Pons (tissue), 1 donor: ENCODE data around the gene WDR20.
"Not testable (repeated sequence)": the region's sequence is repeated elsewhere in the genome, so short reads cannot be mapped to it uniquely, and the experiment has no call there.

Experiments
- DNase-seq: peaks from one replicate; pipeline ENCODE4 v3.0.0-alpha.2; 2016; ENCODE audit warnings: low spot score

The WDR20 gene

DNA sequence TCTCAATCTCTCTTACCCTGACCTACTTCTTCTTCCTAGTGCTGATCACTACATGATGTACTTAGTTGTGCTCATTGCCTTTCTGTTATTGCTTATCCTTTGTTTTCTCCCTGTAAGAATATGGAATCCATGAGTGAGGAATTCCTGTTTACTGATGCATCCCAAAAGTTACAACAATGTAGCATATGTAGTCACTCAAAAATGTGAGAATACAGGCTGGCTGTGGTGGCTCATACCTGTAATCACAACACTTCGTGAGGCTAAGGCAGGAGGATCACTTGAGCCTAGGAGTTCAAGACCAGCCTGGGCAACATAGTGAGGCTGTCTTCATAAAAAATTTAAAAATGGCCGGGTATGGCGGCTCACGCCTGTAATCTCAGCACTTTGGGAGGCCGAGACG is 8.0 kb upstream of the WDR20 start:
- no peak for DNase-seq

DNA sequence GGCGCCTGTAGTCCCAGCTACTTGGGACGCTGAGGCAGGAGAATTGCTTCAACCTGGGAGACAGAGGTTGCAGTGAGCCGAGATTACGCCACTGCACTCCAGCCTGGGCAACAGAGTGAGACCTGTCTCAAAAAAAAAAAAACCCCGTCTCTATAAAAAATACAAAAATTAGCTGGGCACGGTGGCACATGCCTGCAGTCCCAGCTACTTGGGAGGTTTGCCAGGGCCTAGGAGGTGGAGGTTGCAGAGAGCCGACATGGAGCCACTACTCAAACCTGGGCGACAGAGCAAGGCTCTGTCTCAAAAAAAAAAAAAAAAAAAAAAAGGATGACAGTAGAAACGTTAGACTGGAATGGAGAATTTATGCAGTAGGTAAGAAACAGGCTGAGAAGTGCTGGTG is 5.7 kb upstream of the WDR20 start:
- DNase-seq = not testable (repeated sequence)

DNA sequence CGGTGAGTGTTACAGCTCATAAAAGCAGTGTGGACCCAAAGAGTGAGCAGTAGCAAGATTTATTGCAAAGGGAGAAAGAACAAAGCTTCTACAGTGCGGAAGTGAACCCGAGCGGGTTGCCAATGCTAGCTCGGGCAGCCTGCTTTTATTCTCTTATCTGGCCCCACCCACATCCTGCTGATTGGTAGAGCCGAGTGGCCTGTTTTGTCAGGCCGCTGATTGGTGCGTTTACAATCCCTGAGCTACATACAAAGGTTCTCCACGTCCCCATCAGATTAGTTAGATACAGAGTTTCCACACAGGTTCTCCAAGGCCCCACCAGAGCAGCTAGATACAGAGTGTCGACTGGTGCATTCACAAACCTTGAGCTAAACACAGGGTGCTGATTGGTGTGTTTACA is 5.0 kb upstream of the WDR20 start:
- DNase-seq = not testable (repeated sequence)

DNA sequence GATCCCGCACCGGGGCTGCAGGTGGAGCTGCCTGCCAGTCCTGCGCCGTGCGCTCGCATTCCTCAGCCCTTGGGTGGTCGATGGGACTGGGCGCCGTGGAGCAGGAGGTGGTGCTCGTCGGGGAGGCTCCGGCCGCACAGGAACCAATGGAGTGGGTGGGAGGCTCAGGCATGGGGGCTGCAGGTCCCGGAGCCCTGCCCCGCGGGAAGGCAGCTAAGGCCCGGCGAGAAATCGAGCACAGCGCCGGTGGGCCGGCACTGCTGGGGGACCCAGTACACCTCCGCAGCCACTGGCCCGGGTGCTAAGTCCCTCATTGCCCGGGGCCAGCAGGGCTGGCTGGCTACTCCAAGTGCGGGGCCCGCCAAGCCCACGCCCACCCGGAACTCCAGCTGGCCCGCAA is 4.2 kb upstream of the WDR20 start:
- not testable (repeated sequence) for DNase-seq

DNA sequence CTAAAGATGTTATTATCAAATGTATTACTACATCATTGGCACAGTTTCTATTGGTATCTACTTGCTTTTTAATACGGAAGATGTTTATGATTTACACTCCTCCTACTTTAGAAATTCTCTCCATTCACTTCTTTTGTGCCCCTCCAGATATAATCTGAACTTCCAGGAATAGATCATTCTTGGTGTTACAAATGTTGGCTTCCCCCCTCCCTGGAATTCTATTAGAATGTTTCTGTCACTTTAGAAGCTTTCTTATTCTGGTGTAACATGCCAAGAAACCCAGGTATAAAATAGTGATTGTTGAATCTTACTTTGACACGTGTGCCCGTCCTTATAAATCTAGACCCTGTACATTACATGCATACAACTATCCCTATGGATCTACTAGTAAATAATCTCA is 1.2 kb upstream of the WDR20 start:
- DNase-seq = no peak

DNA sequence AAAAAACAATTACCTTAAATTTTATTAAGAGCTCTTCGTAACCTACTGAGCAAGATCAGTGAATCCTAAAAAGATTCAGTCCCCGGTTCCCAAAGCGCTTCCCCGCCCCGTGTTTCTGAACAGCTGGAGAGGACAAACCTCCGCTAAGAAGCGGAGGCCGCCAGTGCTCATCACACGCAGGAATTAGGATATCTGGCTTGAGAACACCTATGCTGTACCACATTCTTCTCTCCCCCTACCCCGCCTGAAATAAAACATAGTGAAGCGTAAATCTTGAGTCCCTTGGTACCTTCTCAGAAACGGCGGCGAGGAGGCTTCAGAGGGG is 774 bp upstream of the WDR20 start:
- DNase-seq = no peak

DNA sequence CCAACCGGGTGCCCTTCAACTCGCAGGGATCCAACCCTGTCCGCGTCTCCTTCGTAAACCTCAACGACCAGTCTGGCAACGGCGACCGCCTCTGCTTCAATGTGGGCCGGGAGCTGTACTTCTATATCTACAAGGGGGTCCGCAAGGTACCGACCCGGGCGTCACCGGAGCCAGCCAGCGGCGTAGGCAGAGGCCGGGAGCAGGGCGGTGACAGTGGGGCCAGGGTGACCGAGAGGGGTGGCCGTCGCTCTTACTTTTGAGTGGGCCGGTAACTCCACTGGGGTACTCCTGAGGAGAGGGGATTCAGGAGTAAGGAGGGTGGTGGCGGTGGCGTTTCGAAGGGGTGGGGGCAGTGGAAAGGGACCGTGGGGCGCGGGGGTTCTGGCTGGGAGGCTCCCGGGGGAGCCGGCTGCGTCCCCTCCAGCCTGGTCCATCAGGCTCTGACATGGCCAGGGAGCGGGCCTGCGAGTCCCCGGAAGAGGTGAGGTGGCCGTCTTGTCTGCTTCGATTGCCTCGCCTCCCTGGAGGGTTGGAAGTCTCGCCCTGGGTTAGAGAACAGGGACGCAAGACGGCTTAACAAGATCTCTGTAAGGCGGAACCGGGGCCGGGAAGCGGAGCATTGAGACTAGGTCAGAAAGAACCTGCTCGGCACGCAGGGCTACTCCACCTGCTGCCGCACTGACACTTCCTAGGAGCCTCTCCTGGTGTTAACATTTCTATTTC is 491 bp downstream of the WDR20 start:
- no peak for DNase-seq

DNA sequence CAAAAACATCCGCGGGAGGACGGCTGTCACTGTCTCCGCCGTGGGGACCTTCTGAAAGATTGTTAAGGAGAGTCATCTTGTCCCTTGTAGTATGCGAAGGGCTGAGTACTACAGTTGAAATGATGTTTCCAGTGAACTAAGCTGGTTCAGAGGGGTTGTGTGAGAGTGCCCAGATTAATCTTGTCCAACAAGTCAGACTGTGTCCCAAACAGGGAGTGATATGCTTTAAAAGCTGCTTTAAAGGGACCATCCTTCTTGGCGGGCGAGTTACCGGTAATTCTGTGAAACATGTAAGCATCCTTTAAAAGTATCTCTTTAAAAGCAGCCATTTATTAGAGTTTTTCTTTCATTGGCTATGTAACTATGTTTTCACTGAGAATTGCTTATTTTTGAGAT is 1.1 kb downstream of the WDR20 start:
- DNase-seq = peak; percentile 59

DNA sequence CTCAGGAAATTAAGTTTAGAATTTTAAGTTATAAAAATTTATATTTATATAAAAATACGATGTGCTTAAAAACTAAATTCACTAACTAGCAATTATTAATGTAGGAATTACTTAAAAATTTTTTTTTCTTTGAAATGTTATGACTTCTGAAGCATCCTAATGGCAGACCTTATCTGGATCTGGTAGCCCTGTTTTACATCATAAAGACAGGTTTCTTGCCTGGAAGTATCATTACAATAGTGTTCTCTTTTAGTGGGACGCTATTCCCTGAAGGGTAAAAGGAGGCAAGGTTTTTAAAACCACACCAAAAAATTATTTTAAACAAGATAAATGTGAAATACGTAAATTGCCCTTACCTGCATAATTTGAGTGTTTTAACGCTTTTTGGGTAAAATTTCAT is 2.1 kb downstream of the WDR20 start:
- no peak for DNase-seq

DNA sequence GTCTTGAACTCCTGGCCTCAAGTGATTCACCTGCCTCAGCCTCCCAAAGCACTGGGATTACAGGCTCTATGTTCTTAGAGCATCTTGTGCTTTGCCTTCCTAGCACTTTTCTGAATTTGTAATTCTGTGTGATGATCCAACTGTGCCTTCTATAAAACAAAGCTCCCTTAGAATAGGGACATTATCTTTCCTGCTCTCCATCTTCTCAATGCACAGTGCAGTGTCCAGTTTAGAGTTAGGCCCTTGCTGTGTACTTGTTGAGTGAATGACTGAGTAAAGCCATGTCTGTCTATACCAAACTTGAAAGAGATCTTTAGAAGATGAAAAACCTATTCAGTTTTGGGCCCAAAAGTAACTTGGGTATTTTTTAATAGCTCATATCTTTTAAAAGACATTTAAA is 5.2 kb downstream of the WDR20 start:
- DNase-seq = peak; percentile 88

DNA sequence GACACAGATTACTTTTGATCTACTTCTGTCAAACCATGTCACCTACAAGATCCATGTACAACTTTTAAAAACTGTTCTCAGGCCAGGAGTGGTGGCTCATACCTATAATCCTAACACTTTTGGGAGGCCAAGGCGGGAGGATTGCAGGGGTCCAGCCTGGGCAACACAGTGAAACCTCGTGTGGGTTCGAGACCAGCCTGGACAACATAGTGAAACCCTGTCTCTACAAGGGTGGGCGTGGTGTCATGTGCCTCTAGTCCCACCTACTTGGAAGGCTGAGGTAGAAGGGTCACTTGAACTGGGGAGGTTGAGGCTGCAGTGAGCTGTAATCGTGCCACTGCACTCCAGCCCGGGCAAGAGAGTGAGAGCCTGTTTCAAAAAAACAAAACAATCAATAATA is 5.7 kb downstream of the WDR20 start:
- no peak for DNase-seq

DNA sequence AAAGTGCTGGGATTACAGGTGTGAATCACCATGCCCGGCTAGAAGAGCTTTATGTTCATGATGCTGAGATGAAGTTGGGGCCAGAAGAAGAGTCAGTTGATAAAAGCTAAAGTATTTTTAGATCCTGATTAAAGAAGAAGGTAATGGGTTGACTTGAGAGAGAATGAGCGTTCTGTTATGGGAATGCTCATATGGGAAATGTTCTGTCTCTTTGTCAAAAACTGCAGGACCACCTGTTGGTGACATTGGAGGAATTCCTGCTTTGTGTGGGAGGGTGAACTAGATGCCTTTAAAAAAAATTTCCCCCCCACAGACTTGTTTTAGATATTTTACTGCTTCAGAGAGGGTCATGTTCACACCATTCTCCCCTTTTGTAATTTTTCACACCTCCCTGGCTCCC is 6.7 kb downstream of the WDR20 start:
- no peak for DNase-seq

DNA sequence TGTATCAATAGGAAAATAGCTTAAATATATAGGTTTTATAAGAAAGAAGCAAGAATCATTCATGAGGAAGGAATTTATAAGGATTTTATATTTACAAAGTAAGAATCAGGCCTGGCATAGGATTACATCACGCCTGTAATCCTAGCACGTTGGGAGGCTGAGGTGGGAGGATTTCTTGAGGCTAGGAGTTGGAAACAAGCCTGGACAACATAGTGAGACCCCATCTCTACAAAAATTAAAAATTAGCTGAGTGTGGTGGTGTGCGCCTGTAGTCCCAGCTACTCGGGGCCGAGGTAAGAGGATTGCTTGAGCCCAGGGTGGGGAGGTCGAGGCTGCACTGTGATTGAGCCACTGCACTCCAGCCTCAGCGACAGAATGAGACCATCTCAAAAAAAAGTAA is 10.4 kb downstream of the WDR20 start:
- DNase-seq = no peak

DNA sequence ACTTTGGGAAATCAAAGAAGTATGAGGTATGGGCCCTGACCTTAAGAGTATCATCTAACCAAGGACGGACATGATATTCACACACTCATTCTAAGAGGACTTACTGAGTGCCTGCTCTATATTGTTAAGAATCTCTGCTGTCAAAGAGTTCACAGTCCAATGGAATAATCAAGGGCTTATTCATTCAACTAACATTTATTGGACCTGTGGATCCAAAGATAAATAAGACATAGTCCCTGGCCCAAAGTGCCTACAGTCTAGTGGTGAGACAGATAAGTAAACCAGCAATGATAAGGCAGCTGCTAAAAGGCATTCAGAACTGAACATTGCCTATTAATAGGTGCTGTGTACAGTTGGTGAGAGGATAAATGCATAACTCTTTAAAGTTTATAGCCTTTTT is 11.0 kb downstream of the WDR20 start:
- DNase-seq = no peak

DNA sequence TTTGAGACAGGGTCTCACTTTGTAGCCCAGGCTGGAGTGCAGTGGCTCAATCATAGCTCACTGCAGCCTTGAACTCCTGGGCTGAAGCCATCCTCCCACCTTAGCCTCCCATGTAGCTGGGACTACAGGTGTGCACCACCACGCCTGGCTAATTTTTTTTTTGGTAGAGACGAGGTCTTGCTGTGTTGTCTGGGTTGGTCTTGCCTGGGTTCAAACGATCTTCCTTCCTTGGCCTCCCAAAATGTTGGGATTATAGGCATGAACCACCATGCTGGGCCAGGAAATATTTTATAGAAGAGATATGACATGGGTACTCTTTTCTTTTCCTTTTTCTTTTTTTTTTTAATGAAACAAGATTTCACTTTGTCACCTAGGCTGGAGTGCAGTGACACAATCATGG is 11.7 kb downstream of the WDR20 start:
- DNase-seq = not testable (repeated sequence)

DNA sequence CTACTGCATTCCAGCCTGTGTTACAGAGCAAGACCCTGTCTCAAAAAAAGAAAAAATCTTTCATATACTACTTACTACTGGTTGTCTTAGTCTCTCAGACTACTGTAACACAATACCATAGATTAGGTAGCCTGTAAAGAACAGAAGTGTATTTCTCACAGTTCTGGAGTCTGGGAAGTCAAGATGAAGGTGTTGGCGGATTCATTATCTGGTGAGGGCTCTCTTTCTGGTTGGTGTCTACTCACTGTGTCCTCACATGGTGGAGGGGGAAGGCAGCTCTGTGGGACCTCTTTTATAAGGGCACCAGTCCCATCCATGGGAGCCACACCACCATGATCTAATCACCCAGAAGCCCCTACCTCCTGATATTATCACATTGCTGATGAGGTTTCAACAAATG is 14.4 kb downstream of the WDR20 start:
- DNase-seq = no peak

DNA sequence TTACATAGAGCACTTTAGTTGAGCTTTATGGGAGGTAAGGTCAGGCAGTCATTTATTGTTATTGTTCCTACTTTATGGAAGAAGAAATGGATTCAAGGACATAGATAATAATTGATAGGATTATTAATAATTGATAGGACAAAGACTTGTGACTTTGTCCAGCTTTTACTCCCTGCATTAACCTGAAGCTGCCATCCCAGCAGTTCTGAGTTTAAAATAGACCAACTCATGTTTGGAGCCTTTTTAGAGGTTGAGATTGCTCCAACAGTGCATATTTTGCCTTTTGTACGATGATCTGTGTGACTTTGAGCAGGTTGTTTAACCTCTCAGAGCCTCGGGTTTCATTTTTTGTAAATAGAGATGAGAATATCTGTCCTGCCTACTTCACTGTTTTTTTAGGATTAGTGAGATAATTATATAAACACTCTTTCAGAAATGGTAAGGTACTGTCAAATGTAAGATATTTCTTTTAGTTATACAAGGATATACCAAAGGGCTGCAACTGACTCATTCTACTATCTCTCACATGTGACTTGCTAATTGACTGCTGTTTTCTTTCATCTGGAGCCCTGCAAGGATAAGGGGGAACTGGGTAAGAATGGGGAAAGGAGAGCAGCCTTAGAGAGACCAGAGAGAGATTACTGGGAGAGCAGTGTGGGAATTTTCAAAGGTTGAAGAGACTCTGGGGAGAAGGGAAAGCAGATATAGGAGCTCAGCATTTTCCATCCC is 15.3 kb downstream of the WDR20 start:
- DNase-seq = no peak

DNA sequence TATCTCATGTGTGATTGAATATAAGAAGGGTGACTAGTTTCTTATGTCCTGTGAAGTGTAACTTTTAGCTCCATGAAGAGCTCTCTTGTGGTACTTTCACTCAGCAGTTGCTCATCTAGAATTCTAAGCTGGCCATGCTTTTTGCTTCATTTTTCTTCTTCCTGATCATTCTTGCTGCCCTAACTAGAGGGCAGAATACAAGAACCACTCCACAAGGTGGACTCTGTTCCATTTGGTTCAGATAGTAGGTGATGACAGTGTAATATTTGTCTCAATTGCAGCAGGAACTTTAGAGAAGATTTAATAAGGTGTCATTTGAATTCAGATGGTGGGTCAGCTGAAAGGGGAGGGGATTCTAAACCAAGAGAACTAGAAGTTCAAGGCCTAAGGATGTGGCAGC is 17.6 kb downstream of the WDR20 start:
- no peak for DNase-seq

DNA sequence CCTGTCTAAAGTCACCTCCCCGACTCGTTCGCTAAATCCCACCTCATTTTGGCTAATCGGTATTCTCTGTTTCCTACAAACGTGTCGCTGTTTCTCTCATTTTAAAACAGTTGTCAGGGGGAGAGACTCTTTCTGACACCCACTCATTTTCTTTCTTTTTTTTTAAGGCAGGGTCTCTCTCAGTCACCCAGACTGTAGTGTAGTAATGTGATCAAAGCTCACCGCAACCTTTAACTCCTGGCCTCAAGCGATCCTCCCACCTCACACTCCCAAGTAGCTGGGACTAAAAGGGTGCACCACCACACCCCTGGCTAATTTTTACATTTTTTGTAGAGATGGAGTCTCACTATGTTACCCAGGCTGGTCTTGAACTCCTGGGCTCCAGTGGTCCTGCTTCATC is 19.1 kb downstream of the WDR20 start:
- no peak for DNase-seq

DNA sequence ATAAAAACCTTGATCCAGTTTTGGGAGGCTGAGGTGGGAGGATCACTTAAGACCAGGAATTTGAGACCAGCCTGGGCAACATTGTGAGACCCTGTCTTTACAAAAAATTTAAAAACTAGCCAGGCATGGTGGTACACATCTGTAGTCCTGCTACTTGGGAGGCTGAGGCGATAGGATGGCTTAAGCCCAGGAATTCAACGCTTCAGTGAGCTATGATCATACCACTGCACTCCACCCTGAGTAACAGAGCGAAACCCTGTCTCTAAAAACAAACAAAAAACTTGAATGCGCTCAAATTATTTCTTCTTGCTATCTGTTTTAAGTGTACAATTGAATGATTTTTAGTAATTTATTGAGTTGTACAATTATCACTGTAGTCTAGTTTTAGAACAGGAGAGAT is 20.1 kb downstream of the WDR20 start:
- no peak for DNase-seq

DNA sequence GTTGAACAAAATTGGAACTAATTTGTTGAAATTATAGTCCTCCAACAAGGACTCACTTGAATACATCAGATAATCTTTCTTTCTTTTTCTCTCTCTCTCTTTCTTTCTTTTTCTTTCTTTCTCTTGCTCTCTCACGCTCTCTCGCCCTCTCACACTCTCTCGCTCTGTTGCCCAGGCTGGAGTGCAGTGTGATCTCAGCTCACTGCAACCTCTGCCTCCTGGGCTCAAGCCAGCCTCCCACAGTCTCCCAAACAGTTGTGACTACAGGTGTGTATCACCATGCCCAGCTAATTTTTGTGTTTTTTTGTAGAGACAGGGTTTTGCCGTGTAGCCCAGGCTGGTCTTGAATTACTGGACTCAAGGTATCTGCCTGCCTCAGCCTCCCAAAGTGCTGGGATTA is 22.8 kb downstream of the WDR20 start:
- no peak for DNase-seq

DNA sequence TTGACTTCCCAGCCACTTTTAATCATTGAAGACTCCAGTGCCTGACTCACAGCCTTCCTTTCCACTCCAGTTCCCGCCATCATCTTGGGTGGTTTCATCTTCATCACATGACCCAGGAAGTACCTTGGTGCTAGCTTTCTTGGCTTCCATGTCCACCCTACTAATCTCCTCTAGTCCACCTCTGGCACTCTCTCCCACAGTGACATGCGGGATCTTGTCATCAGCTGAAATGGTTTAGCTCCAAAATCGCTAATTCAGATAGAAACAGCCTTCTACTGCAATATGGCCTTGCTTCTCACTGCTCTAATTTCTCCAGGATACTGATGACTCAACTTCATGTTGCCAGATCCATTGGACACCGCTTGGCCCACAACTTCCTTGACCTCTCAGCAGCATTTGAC is 24.5 kb downstream of the WDR20 start:
- DNase-seq = no peak

DNA sequence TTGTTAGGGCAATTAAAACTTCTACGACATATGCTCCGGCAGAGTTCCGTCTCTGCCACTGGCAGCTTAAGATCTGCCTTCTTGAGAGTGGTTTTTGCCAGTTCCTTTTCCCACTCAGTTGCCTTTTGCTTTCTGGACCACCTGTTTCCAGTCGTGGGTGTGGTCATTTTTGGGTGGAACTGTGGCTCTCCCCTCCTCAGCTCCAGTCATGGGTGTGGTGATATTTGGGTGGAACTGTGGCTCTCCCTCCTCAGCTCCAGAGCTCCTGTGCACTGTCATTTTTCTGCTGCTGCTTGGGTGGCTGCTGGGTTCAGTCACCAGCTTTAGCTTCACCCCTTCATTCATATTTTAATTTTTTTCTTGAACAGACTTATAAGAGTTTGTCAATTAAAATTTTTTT is 25.3 kb downstream of the WDR20 start:
- DNase-seq = no peak

DNA sequence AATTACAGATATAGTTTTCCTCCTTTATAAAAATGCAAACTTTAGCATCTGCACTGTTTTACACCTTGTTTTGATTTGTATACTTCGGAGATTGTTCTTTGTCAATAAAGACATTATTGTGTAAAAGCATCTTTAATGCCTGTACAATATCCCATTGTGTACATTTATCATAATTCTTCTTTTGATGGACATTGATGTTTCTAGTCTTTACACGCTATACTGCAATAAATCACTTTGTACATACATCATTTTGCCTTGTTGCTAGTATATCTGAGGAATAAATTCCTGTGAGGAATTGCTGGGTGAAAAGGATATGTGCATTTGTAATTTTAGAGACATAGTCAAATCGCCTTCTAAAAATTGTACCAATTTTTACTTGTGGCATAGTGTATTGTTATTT is 30.4 kb downstream of the WDR20 start:
- no peak for DNase-seq
